ENCODE measurements around the gene COMTD1. TPM values are rescaled to one million over a fixed set of nuclear protein-coding genes. Genes with fewer than 3 reads are reported as not detected.

Gene COMTD1
- total and polyA plus RNA-seq, 2 of the 8 experiments (the other 6 are each of a cell fraction or from before 2014, with no cell fraction given): 31.9 to 42.4 TPM

DNA sequence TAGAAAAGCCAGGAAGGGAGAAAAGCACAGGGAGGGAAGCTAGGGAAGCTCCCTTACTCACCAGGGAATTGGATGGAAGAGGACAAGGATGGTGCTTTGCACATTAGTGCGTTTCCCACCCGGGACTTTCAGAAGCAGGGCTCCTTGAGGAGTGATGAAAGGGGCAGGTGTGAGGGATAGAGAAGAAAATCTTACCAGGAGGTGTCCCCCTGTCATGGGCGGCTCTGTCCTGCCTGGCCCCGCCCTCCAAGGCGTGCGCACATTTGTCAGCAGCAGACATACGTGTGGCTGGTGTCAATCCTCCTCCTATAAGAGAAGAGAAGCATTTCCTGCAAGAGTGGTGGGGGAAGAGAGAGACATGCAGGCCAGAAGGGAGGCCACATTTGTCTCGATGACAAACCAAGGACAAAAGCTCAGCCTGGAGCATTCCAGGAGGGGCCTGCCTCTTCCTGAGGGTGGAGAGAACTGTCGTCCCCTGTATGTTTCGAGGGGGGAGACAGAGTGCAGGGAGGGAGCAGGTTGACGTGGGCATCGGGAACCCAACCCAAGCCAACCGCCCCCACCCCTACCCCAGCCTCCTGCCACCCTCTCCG is 47.4 kb upstream of the COMTD1 start (continued):
- peak; percentile 36; the same call in 1 of the 2 replicates for TF ChIP-seq RBBP5 (IDR thresholded peaks at IDR 0.05; ENCODE audit: borderline replicate concordance, low read depth, low read length)
